ENCODE results near the gene TDRD3. TPM values are rescaled to one million over a fixed set of nuclear protein-coding genes. Genes with fewer than 3 reads are reported as not detected.

Gene TDRD3
- total RNA-seq, 1 experiment from 2014 or later = 17.2 TPM

DNA sequence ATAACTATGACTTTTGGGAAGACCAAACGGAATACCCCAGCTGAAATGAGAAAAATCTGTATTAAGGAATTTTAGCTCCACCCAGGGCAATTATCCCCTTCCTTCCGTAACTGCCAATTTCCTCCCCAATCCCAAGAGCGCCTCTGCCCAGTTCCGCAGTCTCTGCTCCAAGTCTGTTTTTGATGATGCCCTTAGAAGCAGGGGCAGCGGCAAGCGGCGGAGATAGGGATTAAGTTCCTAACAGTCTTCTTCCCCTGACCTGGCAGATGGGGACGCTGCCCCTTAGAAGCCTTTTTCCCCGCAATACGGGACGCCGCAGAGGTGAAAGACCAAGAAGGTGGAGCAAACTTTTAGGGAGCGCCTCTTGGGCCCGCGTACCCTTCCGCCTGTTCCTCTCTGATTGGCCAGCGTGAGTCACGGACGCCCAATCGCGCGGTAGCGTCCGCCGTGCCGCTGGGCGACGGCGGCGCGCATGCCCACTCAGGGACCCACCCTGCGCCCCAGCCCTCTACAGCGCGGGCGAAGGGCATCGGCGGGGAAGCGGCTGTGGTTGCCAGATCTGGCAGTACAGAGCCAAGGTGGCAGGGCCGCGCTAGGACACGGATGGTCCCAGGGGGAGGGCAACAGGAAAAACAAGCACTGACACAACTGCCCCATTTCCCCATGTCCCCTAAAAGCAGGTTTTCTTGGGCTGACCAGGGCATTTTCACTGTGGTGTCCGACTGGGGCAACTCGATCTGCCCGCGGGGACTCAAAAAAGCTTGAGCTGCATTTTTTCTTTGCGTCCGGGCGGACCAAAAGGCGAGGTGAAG lies 843 bp upstream of the TDRD3 start:
- peak overlapping the region; percentile 91 for H3K4me3 Mint-ChIP-seq (ENCODE audit: unreplicated experiment)
- no peaks in the 10 kb centered on the region for H3K9me3 ChIP-seq
- POLR2A ChIA-PET = interaction anchor here (0.7 kb wide), 1 partner anchor 258 kb away, joined by 3 read pairs; no protein-coding TSS in a partner anchor
- TF ChIP-seq, protein P1, sequence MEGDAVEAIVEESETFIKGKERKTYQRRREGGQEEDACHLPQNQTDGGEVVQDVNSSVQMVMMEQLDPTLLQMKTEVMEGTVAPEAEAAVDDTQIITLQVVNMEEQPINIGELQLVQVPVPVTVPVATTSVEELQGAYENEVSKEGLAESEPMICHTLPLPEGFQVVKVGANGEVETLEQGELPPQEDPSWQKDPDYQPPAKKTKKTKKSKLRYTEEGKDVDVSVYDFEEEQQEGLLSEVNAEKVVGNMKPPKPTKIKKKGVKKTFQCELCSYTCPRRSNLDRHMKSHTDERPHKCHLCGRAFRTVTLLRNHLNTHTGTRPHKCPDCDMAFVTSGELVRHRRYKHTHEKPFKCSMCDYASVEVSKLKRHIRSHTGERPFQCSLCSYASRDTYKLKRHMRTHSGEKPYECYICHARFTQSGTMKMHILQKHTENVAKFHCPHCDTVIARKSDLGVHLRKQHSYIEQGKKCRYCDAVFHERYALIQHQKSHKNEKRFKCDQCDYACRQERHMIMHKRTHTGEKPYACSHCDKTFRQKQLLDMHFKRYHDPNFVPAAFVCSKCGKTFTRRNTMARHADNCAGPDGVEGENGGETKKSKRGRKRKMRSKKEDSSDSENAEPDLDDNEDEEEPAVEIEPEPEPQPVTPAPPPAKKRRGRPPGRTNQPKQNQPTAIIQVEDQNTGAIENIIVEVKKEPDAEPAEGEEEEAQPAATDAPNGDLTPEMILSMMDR (IDR thresholded peaks at IDR 0.05; ENCODE audit: insufficient read depth in 1 of 2, low read depth in 1 of 2, low read length in 1 of 2, severe bottlenecking in 1 of 2, unreplicated experiment in 1 of 2) = peak in 1 of 2 experiments; percentile 9
- H3K27ac Mint-ChIP-seq (ENCODE audit: unreplicated experiment) = peak overlapping the region; percentile 85
- CTCF ChIA-PET = interaction anchor here (0.7 to 1.1 kb wide), 2 partner anchors 35 to 1197 kb away, joined by 3 to 7 read pairs; no protein-coding TSS in a partner anchor
- no peaks in the 10 kb centered on the region for H3K27me3 Mint-ChIP-seq (ENCODE audit: insufficient read depth, unreplicated experiment)
- no TSS peak for BruUV-seq (replicated peaks)
- peaks cover 43% of the 10 kb centered on the region for H3K4me1 Mint-ChIP-seq (ENCODE audit: low read depth, unreplicated experiment)
- H3K4me1 ChIP-seq = peaks cover 32% of the 10 kb centered on the region
- no peaks in the 10 kb centered on the region for H3K36me3 ChIP-seq (ENCODE audit: control insufficient read depth, insufficient read depth, low read length)
- H3K4me3 ChIP-seq (ENCODE audit: low read depth, low read length) = peak overlapping the region; percentile 58
- peaks cover 19% of the 10 kb centered on the region for H3K36me3 Mint-ChIP-seq (ENCODE audit: insufficient read depth, unreplicated experiment)
- intact Hi-C loops (cut with micrococcal nuclease; ENCODE audit: unreplicated experiment) = loop anchor here (1.0 to 10.0 kb wide), 4 partner anchors 27 to 701 kb away; partner anchors contain the start of gene DIAPH3
- DNase-seq = peak; percentile 91 to 93
- H3K27me3 ChIP-seq (replicated peaks; ENCODE audit: control insufficient read depth, insufficient read depth, low read length) = no peaks in the 10 kb centered on the region
- no peaks in the 10 kb centered on the region for H3K9me3 Mint-ChIP-seq (ENCODE audit: unreplicated experiment)

DNA sequence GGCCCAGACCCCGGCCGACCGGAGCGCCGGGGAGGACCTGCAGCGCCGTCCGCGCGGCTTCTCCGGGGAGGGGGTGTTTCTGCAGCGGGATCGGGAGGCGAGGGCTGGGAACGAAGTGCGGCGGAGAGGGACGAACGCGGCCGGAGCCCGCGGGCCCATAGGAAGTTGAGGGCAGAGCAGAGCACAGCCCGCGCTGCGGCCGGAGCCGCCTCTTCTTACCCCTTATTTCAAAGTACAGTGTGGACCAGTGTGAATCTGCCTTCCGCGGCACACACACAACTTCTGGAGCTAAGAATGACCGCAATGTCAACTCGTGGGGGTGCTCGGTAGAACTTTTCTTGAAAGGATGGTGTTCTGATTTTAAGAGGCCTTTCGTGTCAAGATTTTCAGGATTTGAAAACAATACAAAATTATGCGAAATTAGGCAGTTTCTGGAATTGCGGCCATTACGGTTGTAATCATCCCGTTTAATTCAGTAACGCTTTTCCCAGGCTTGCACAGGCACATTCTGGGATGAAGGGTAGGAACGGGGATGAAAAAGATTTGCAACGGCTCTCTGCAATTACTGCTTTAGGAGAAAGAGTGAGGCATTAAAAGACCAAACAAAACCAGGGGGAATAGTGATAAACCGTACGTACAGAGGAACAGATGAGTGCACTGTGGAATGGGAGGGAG lies 821 bp downstream of the TDRD3 start:
- TF ChIP-seq, protein P1 (IDR thresholded peaks at IDR 0.05; ENCODE audit: insufficient read depth in 1 of 2, low read depth in 1 of 2, low read length in 1 of 2, severe bottlenecking in 1 of 2, unreplicated experiment in 1 of 2) = no peak
- Mint-ChIP-seq H3K36me3 (ENCODE audit: insufficient read depth, unreplicated experiment) (peaks cover 19% of the 10 kb centered on the region), H3K27ac (ENCODE audit: unreplicated experiment) (peak overlapping the region; percentile 85), H3K27me3 (ENCODE audit: insufficient read depth, unreplicated experiment) (no peaks in the 10 kb centered on the region), H3K4me1 (ENCODE audit: low read depth, unreplicated experiment) (peaks cover 36% of the 10 kb centered on the region), H3K9me3 (ENCODE audit: unreplicated experiment) (no peaks in the 10 kb centered on the region), H3K4me3 (ENCODE audit: unreplicated experiment) (peak overlapping the region; percentile 91)
- Histone ChIP-seq H3K27me3 (replicated peaks; ENCODE audit: control insufficient read depth, insufficient read depth, low read length) (no peaks in the 10 kb centered on the region), H3K4me1 (peaks cover 19% of the 10 kb centered on the region), H3K9me3 (no peaks in the 10 kb centered on the region), H3K4me3 (ENCODE audit: low read depth, low read length) (peak overlapping the region; percentile 58), H3K36me3 (ENCODE audit: control insufficient read depth, insufficient read depth, low read length) (no peaks in the 10 kb centered on the region)
- DNase-seq = peak in 1 of 2 experiments; percentile 76
- intact Hi-C loops (cut with micrococcal nuclease; ENCODE audit: unreplicated experiment) = loop anchor here (2.0 to 10.0 kb wide), 2 partner anchors 235 to 703 kb away; partner anchors contain the start of gene DIAPH3
- BruUV-seq (replicated peaks) = no TSS peak
- ChIA-PET CTCF (interaction anchor here (1.4 kb wide), 1 partner anchor 33 kb away, joined by 3 read pairs; no protein-coding TSS in a partner anchor), POLR2A (no interaction called here)

DNA sequence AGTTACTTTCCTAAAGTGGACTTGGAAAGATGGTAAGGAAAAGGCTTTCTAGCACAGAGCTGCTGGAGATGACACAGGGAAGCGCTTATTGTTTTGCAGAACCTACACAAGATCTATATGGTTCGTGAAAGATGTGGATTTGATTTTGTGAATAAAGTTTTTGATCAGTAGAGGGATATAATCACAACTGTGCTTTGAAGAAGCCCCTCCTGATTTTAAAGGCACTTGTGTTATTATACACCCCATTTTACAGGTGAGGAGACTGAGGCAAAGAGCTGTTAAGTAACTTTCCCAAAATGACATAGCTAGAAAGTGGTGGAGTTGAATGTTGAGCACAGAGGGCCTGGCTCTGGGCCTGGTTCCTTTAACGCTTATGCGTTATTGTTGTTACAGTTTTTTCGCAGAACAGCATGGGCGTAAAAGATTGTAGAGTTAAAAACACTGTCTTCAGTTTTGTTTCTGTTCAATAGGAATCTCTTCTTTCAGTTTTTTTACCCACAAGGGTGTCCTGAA lies 1.4 kb downstream of the TDRD3 start:
- no peaks in the 10 kb centered on the region for H3K36me3 ChIP-seq (ENCODE audit: control insufficient read depth, insufficient read depth, low read length)
- H3K4me1 Mint-ChIP-seq (ENCODE audit: low read depth, unreplicated experiment) = peaks cover 30% of the 10 kb centered on the region
- no peak for DNase-seq
- intact Hi-C loops (cut with micrococcal nuclease; ENCODE audit: unreplicated experiment) = loop anchor here (10.0 kb wide), 1 partner anchor 704 kb away; no protein-coding TSS in a partner anchor
- CTCF ChIA-PET = interaction anchor here (1.4 kb wide), 1 partner anchor 33 kb away, joined by 3 read pairs; no protein-coding TSS in a partner anchor
- POLR2A ChIA-PET = interaction anchor here (0.5 kb wide), 1 partner anchor 1778 kb away, joined by 3 read pairs; no protein-coding TSS in a partner anchor
- TSS peak; percentile 52 for BruUV-seq (replicated peaks)
- H3K27me3 ChIP-seq (replicated peaks; ENCODE audit: control insufficient read depth, insufficient read depth, low read length) = no peaks in the 10 kb centered on the region
- TF ChIP-seq, protein P1 (IDR thresholded peaks at IDR 0.05; ENCODE audit: insufficient read depth in 1 of 2, low read depth in 1 of 2, low read length in 1 of 2, severe bottlenecking in 1 of 2, unreplicated experiment in 1 of 2) = no peak
- H3K4me1 ChIP-seq = peaks cover 14% of the 10 kb centered on the region
- no peaks in the 10 kb centered on the region for H3K27me3 Mint-ChIP-seq (ENCODE audit: insufficient read depth, unreplicated experiment)
- H3K27ac Mint-ChIP-seq (ENCODE audit: unreplicated experiment) = peak overlapping the region; percentile 85
- H3K4me3 ChIP-seq (ENCODE audit: low read depth, low read length) = peak overlapping the region; percentile 58
- H3K36me3 Mint-ChIP-seq (ENCODE audit: insufficient read depth, unreplicated experiment) = peaks cover 19% of the 10 kb centered on the region
- H3K4me3 Mint-ChIP-seq (ENCODE audit: unreplicated experiment) = peak overlapping the region; percentile 91
- H3K9me3 Mint-ChIP-seq (ENCODE audit: unreplicated experiment) = no peaks in the 10 kb centered on the region
- no peaks in the 10 kb centered on the region for H3K9me3 ChIP-seq

All from Caco-2 (cell line).